ENCODE measurements around the gene MUC5B.

DNA sequence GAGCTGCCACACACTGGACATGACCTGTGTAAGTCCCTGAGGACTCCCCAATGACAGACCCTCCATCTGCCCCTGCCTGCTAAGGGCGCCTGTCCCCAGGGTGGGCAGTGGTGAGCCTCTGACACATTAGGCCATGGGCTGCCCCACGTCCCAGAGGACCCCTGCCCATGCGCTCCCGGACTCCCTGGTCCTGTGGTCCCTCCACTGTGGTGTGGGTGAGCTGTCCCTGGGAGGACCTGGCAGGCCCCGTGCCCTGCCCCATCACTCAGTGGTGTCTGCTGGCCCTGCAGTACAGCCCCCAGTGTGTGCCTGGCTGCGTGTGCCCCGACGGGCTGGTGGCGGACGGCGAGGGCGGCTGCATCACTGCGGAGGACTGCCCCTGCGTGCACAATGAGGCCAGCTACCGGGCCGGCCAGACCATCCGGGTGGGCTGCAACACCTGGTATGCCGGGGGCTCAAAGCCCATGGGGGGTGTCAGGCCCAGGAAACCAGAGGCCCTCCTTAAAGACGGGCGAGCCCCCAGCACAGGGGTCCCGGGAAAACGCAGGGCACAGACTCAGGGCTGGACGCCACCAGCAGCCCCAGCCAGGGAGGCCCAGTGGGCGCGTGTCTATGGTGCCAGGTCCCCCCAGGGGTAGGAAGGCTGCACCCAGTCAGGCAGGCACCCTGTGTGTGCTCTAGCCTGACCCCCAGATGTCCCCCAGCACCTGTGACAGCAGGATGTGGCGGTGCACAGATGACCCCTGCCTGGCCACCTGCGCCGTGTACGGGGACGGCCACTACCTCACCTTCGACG is 46.4 kb upstream of the MUC5B start:
- TF ChIP-seq GATA3 (IDR thresholded peaks at IDR 0.05; ENCODE audit: low read depth, low read length) (no peak), GATA2 (IDR thresholded peaks at IDR 0.05; ENCODE audit: low read depth, low read length) (no peak)
